Endothelial cell of umbilical vein (primary cell): ENCODE results near the gene FGFR4. TPM values are rescaled to one million over a fixed set of nuclear protein-coding genes. Genes with fewer than 3 reads are reported as not detected.

Source experiments
- BruUV-seq: library from RNA; stranded (reverse); fragments of 400-500 nt; replicated peaks from 2 replicates; lab custom pipeline; 2021; lab: Mats Ljungman, UMichigan
- CTCF ChIA-PET: fragments of 300-600, 350-600 bp; sonication (Branson Sonifier 250); formaldehyde crosslinking; loops from one replicate; lab custom pipeline; 2021; ENCODE audit warnings: antibody characterized with exemption, inconsistent platforms; lab: Charles Lee
- POLR2A ChIA-PET: fragments of 300-600, 350-600 bp; sonication (Branson Sonifier 250); formaldehyde crosslinking; loops from one replicate; lab custom pipeline; 2021; ENCODE audit warnings: antibody characterized with exemption, inconsistent platforms; lab: Charles Lee
- DNase-seq: peaks from one replicate; pipeline ENCODE4 v3.0.0-alpha.2; 2011; ENCODE audit warnings: low read depth, low spot score
- FAIRE-seq: peaks from 2 replicates; lab custom pipeline; 2011; peaks lifted over from hg19 to GRCh38; lab: Jason Lieb, UNC
- H2AFZ ChIP-seq: 2 replicates; pipeline ENCODE4 v1.6.0; 2012; ENCODE audit warnings: low read depth, low read length, control low read depth, inconsistent platforms
- H3K27ac ChIP-seq: 2 replicates; pipeline ENCODE4 v1.5.1; 2011; ENCODE audit warnings: low read depth, mild to moderate bottlenecking, control low read depth, low read length, moderate library complexity; ENCODE audit not compliant: insufficient read depth
- H3K27me3 ChIP-seq, 2 experiments: 2 replicates each; pipeline versions ENCODE4 v1.6.0 to v1.6.1; 2011; ENCODE audit warnings: low read length in 2 of 2, mixed read lengths in 1 of 2; ENCODE audit not compliant: control insufficient read depth in 2 of 2, insufficient read depth in 2 of 2
- H3K36me3 ChIP-seq, 2 experiments: 2 replicates in 1 of 2; 3 replicates in 1 of 2; pipeline ENCODE4 v1.5.1; 2011; ENCODE audit warnings: low read length in 2 of 2, mild to moderate bottlenecking in 1 of 2, moderate library complexity in 1 of 2; ENCODE audit not compliant: control insufficient read depth in 2 of 2, insufficient read depth in 2 of 2; ENCODE audit errors: extremely low read depth in 1 of 2
- H3K4me1 ChIP-seq: 3 replicates; pipeline ENCODE4 v1.5.1; 2011; ENCODE audit warnings: mild to moderate bottlenecking, low read length; ENCODE audit not compliant: control insufficient read depth, insufficient read depth; ENCODE audit errors: extremely low read depth
- H3K4me2 ChIP-seq: 2 replicates; pipeline ENCODE4 v1.6.1; 2011; ENCODE audit warnings: low read length, control low read depth, mixed read lengths; ENCODE audit not compliant: insufficient read depth
- H3K4me3 ChIP-seq, 3 experiments: fragments of 200-600 bp in 1 of 3; sonication (generic), shearing (Covaris generic) in 1 of 3; replicated peaks in 1 of 3; 2 replicates each; pipeline ENCODE4 v1.5.1; 2011 to 2016; ENCODE audit warnings: control low read depth in 3 of 3, low read length in 3 of 3, mild to moderate bottlenecking in 2 of 3, inconsistent platforms in 1 of 3, low read depth in 1 of 3, moderate library complexity in 1 of 3; ENCODE audit not compliant: insufficient read depth in 1 of 3
- H3K79me2 ChIP-seq: 2 replicates; pipeline ENCODE4 v1.6.0; 2012; ENCODE audit warnings: low read length, inconsistent platforms; ENCODE audit not compliant: control insufficient read depth, insufficient read depth
- H3K9ac ChIP-seq: replicated peaks from 2 replicates; pipeline ENCODE3; 2011; ENCODE audit warnings: low read length, control low read depth; ENCODE audit not compliant: insufficient read depth; ENCODE audit errors: extremely low read depth
- H3K9me1 ChIP-seq: replicated peaks from 3 replicates; pipeline ENCODE4 v1.6.0; 2011; ENCODE audit warnings: mild to moderate bottlenecking, low read length; ENCODE audit not compliant: control insufficient read depth, insufficient read depth; ENCODE audit errors: extremely low read depth
- H3K9me3 ChIP-seq: replicated peaks from 2 replicates; pipeline ENCODE4 v1.5.1; 2012; ENCODE audit warnings: low read length, inconsistent platforms; ENCODE audit not compliant: control insufficient read depth, insufficient read depth
- H4K20me1 ChIP-seq: replicated peaks from 2 replicates; pipeline ENCODE3; 2011; ENCODE audit warnings: mild to moderate bottlenecking, low read length; ENCODE audit not compliant: control insufficient read depth, insufficient read depth; ENCODE audit errors: extremely low read depth
- EZH2 ChIP-seq: IDR thresholded peaks from 2 replicates; pipeline ENCODE4 v1.6.1; 2012; ENCODE audit warnings: borderline replicate concordance, low read depth, mild to moderate bottlenecking, moderate library complexity, low read length, inconsistent platforms; ENCODE audit not compliant: severe bottlenecking
- FOS ChIP-seq: IDR thresholded peaks from 2 replicates; pipeline ENCODE4 v1.6.1; 2011; ENCODE audit warnings: mild to moderate bottlenecking, low read length, moderate library complexity, borderline replicate concordance; ENCODE audit not compliant: insufficient read depth
- GATA2 ChIP-seq: IDR thresholded peaks from 2 replicates; pipeline ENCODE4 v1.7.0; 2011; ENCODE audit warnings: low read depth, mild to moderate bottlenecking, moderate library complexity, mixed read lengths, low read length; ENCODE audit not compliant: insufficient read length, insufficient read depth
- JUN ChIP-seq: IDR thresholded peaks from 2 replicates; pipeline ENCODE4 v1.6.1; 2011; ENCODE audit warnings: borderline replicate concordance, low read depth; ENCODE audit not compliant: insufficient read length, insufficient read depth
- MYC ChIP-seq: IDR thresholded peaks from one replicate; pipeline ENCODE4 v1.6.1; 2011; ENCODE audit warnings: mild to moderate bottlenecking, low read depth, low read length
- POLR2A ChIP-seq: IDR thresholded peaks from 2 replicates; pipeline ENCODE4 v1.6.1; 2012; ENCODE audit warnings: low read depth, mild to moderate bottlenecking, control low read depth, low read length
- POLR2AphosphoS5 ChIP-seq: IDR thresholded peaks from 2 replicates; pipeline ENCODE4 v1.6.1; 2012; ENCODE audit warnings: low read depth, mild to moderate bottlenecking, control low read depth, low read length, moderate library complexity; ENCODE audit not compliant: insufficient read depth
- dilution Hi-C: fragments of 300-500 bp; cut with MboI; formaldehyde crosslinking; loops from one replicate; pipeline ENCODE4 v1.15.0; 2019; ENCODE audit warnings: low sequenced_read_pairs; ENCODE audit not compliant: extremely low pct_ligation_motif_present
- intact Hi-C: fragments of 100-400 bp; cut with micrococcal nuclease; formaldehyde crosslinking; loops from one replicate; pipeline ENCODE4 v1.10.0; 2022
- polyA plus RNA-seq, 4 experiments: library from polyadenylated mRNA; depleted of rRNA in 3 of 4; stranded (reverse) in 3 of 4; unstranded in 1 of 4; fragments of >200 nt; gene quantifications; 2 replicates each; pipeline versions ENCODE4 v1.2.1 to v1.2.3, GENCODE V29; 2011 to 2012; ENCODE audit warnings: missing spikeins in 1 of 4
- total RNA-seq: library from RNA; stranded (reverse); gene quantifications from 2 replicates; pipeline ENCODE4 v1.2.3, GENCODE V29; 2021
- TF ChIP-seq, protein P1 (sequence below), 2 donors: IDR thresholded peaks; 1 replicate in 1 of 2; 2 replicates in 1 of 2; pipeline ENCODE4 v1.5.1; 2011; ENCODE audit warnings: low read length in 2 of 2, mild to moderate bottlenecking in 2 of 2, moderate library complexity in 2 of 2, control low read depth in 1 of 2, inconsistent platforms in 1 of 2, low read depth in 1 of 2; ENCODE audit not compliant: insufficient read depth in 1 of 2; ENCODE audit errors: extremely low read depth in 1 of 2
- TF ChIP-seq, protein P2 (sequence below): IDR thresholded peaks from 2 replicates; pipeline ENCODE4 v1.6.1; 2011; ENCODE audit not compliant: insufficient read depth, insufficient read length

FGFR4 gene
- total and polyA plus RNA-seq, 2 donors (not counting 3 experiments of a cell fraction or from before 2014, with no cell fraction given): 1.9 to 2.9 TPM

DNA sequence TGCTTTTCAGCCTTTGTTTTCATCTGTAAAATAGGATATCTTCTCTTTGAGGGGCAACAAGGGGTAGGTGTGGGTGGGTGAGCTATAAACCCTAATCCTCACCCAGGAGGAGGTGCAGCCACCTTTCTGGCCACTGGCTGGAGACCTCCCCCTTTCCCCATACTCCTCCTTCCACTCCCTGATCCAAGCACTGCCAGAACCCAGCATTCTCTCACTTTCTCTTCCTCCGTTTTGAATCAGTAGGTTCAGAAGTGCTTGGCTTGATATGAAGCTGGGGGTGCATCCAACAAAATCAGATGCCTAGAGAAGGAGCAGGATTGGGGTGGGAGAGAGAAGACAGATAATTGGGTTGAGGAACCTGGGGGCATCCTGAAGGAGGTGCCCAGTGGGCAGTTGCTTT is 40.1 kb downstream of the FGFR4 start:
- dilution Hi-C loops: no loop called here

More for the DNA sequence above, 40.1 kb downstream of the FGFR4 start:
- H3K9ac ChIP-seq: no peak overlapping the region
- no peak overlapping the region for H3K4me2 ChIP-seq
- no peaks in the 10 kb centered on the region for H3K36me3 ChIP-seq
- no peaks in the 10 kb centered on the region for H3K9me3 ChIP-seq
- H4K20me1 ChIP-seq: no peaks in the 10 kb centered on the region
- H3K4me1 ChIP-seq: peaks cover 11% of the 10 kb centered on the region
- FAIRE-seq (no peak), DNase-seq (no peak)
- ChIA-PET CTCF (interaction anchor here (0.7 to 1.9 kb wide), 6 partner anchors 10 to 264 kb away, joined by 3 to 6 read pairs (median 4); no protein-coding TSS in a partner anchor), POLR2A (no interaction called here)
- no peaks in the 10 kb centered on the region for H3K79me2 ChIP-seq
- no peaks in the 10 kb centered on the region for H3K9me1 ChIP-seq
- H3K27me3 ChIP-seq: no peaks in the 10 kb centered on the region
- H3K4me3 ChIP-seq: no peak overlapping the region
- intact Hi-C loops: no loop called here
- H2AFZ ChIP-seq: no peak overlapping the region
- H3K27ac ChIP-seq: no peak overlapping the region
- TF ChIP-seq MYC (no peak), EZH2 (no peak), GATA2 (no peak), JUN (no peak), FOS (no peak), POLR2AphosphoS5 (no peak), POLR2A (no peak)
- TF ChIP-seq, protein P1, sequence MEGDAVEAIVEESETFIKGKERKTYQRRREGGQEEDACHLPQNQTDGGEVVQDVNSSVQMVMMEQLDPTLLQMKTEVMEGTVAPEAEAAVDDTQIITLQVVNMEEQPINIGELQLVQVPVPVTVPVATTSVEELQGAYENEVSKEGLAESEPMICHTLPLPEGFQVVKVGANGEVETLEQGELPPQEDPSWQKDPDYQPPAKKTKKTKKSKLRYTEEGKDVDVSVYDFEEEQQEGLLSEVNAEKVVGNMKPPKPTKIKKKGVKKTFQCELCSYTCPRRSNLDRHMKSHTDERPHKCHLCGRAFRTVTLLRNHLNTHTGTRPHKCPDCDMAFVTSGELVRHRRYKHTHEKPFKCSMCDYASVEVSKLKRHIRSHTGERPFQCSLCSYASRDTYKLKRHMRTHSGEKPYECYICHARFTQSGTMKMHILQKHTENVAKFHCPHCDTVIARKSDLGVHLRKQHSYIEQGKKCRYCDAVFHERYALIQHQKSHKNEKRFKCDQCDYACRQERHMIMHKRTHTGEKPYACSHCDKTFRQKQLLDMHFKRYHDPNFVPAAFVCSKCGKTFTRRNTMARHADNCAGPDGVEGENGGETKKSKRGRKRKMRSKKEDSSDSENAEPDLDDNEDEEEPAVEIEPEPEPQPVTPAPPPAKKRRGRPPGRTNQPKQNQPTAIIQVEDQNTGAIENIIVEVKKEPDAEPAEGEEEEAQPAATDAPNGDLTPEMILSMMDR (IDR thresholded peaks at IDR 0.05; ENCODE audit: extremely low read depth in 1 of 2, insufficient read depth in 1 of 2, low read depth in 1 of 2, low read length in 2 of 2): no peak
- TF ChIP-seq, protein P2, sequence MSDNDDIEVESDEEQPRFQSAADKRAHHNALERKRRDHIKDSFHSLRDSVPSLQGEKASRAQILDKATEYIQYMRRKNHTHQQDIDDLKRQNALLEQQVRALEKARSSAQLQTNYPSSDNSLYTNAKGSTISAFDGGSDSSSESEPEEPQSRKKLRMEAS: no peak
- BruUV-seq: no TSS peak
